Naive thymus-derived CD4-positive, alpha-beta T cell (primary cell): ENCODE data around the gene LBX2. TPM values are rescaled to one million over a fixed set of nuclear protein-coding genes. Genes with fewer than 3 reads are reported as not detected.
A peak's percentile ranks its signal among the peaks of the same experiment; 100 is the strongest.

Experiments used
- ATAC-seq: fragments of 150-1000 bp; cut with Tn5 transposase; 2 replicates; pipeline ENCODE4 v1.10.0; 2021; ENCODE audit warnings: mild to moderate bottlenecking, moderate library complexity
- CTCF ChIA-PET: fragments of 350-600 bp; sonication (Branson Sonifier 250); formaldehyde crosslinking; loops from one replicate; lab custom pipeline; 2021; ENCODE audit warnings: antibody characterized with exemption; lab: Charles Lee
- POLR2A ChIA-PET: fragments of 350-600 bp; sonication (Branson Sonifier 250); formaldehyde crosslinking; loops from one replicate; lab custom pipeline; 2021; ENCODE audit warnings: antibody characterized with exemption, inconsistent platforms; lab: Charles Lee
- DNase-seq, 9 donors: peaks; one replicate each; pipeline versions ENCODE4 v3.0.0 to v3.0.0-alpha.2; 2020 to 2022; ENCODE audit warnings: mixed read lengths in 1 of 9
- H3K27ac ChIP-seq: one replicate; pipeline ENCODE4 v1.7.0; 2013; ENCODE audit warnings: mild to moderate bottlenecking, low read depth, low read length, moderate library complexity
- H3K27me3 ChIP-seq, 2 donors: one replicate each; pipeline ENCODE4 v1.7.0; 2013; ENCODE audit warnings: low read length in 2 of 2, mild to moderate bottlenecking in 2 of 2, moderate library complexity in 2 of 2; ENCODE audit not compliant: control insufficient read depth in 2 of 2, insufficient read depth in 2 of 2
- H3K36me3 ChIP-seq, 3 experiments: 1 replicate in 2 of 3; 2 replicates in 1 of 3; pipeline ENCODE4 v1.7.0; 2013; ENCODE audit warnings: low read length in 3 of 3, mild to moderate bottlenecking in 3 of 3, moderate library complexity in 1 of 3; ENCODE audit not compliant: insufficient read depth in 3 of 3, control insufficient read depth in 2 of 3
- H3K4me1 ChIP-seq, 2 donors: one replicate each; pipeline ENCODE4 v1.7.0; 2013; ENCODE audit warnings: low read length in 2 of 2, mild to moderate bottlenecking in 2 of 2, moderate library complexity in 1 of 2; ENCODE audit not compliant: control insufficient read depth in 2 of 2, insufficient read depth in 2 of 2
- H3K4me3 ChIP-seq: 2 replicates; pipeline ENCODE4 v1.7.0; 2013; ENCODE audit warnings: mild to moderate bottlenecking, low read length
- H3K9me3 ChIP-seq, 3 experiments: 1 replicate in 2 of 3; 2 replicates in 1 of 3; pipeline ENCODE4 v1.7.0; 2013; ENCODE audit warnings: low read length in 3 of 3; ENCODE audit not compliant: control insufficient read depth in 2 of 3
- H3K27ac Mint-ChIP-seq, 9 donors: one replicate each; pipeline ENCODE4 v1.8.0; 2020 to 2022; ENCODE audit warnings: mixed read lengths in 9 of 9, mild to moderate bottlenecking in 8 of 9, moderate library complexity in 5 of 9, inconsistent platforms in 2 of 9
- H3K27me3 Mint-ChIP-seq, 5 donors: one replicate each; pipeline ENCODE4 v1.8.0; 2021 to 2022; ENCODE audit warnings: mixed read lengths in 5 of 5, mild to moderate bottlenecking in 1 of 5
- H3K36me3 Mint-ChIP-seq, 5 donors: one replicate each; pipeline ENCODE4 v1.8.0; 2020 to 2022; ENCODE audit warnings: mixed read lengths in 5 of 5, mild to moderate bottlenecking in 3 of 5, inconsistent platforms in 1 of 5
- H3K4me1 Mint-ChIP-seq, 7 donors: one replicate each; pipeline ENCODE4 v1.8.0; 2020 to 2022; ENCODE audit warnings: mixed read lengths in 7 of 7, mild to moderate bottlenecking in 3 of 7, inconsistent platforms in 1 of 7
- H3K4me3 Mint-ChIP-seq, 10 donors: one replicate each; pipeline ENCODE4 v1.8.0; 2020 to 2022; ENCODE audit warnings: mild to moderate bottlenecking in 10 of 10, mixed read lengths in 10 of 10, moderate library complexity in 6 of 10, inconsistent platforms in 2 of 10
- H3K9me3 Mint-ChIP-seq, 11 donors: one replicate each; pipeline ENCODE4 v1.8.0; 2020 to 2022; ENCODE audit warnings: mixed read lengths in 11 of 11, mild to moderate bottlenecking in 4 of 11, inconsistent platforms in 1 of 11, moderate library complexity in 1 of 11
- intact Hi-C, 2 donors: fragments of 100-400 bp; cut with micrococcal nuclease; formaldehyde crosslinking; loops; one replicate each; pipeline ENCODE4 v1.15.1; 2023
- polyA plus RNA-seq, 2 donors: library from polyadenylated mRNA; unstranded; fragments of 300-500 nt; fragmentation: Illumina TruSeq; gene quantifications; one replicate each; pipeline ENCODE4 v1.2.3, GENCODE V29; 2021
- total RNA-seq, 6 experiments: library from RNA in 5 of 6; stranded (reverse) in 5 of 6; gene quantifications; 1 replicate in 5 of 6; 2 replicates in 1 of 6; pipeline ENCODE4 v1.2.3 and lab custom pipeline; 2021 to 2026

The LBX2 gene
- total and polyA plus RNA-seq, 7 experiments from 2014 or later = 0.44 to 0.65 TPM; not detected in 5

DNA sequence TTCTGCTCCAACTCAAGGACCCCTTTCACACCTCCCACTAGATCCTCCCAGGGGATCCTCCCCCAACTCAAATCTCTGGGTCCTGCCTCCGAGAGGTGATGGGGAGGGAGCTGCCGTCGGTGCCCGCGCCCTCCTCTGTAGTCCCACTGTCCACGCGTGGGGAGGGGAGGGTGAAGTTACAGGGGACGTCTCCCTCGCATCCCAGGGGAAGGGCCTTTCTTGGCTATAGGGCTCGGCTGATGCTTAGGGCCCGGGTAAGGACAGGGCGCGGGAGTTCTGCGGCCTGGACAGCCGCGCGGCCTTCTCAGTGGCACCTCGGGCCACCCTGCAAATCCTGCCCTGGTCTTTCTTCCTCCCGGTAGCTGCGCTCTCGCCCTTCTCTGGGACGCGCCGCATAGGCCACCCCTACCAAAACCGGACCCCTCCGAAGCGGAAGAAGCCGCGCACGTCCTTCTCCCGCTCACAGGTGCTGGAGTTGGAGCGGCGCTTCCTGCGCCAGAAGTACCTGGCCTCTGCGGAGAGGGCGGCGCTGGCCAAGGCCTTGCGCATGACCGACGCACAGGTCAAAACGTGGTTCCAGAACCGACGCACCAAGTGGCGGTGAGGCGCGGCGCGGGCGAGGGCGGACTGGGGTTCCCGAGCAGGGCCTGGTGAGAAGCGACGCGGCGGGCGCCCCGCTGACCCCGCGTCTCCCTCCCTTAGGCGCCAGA is 16.0 kb upstream of the LBX2 start:
- POLR2A ChIA-PET = interaction anchor here (1.7 to 1.8 kb wide), 2 partner anchors 11 to 14 kb away, joined by 8 read pairs; partner anchors contain the start of genes AUP1, DQX1 and HTRA2
- Mint-ChIP-seq H3K4me3 (peak overlapping the region; percentile 66 to 87 (median 76)), H3K4me1 (peaks cover 9 to 28% (median 20%) of the 10 kb centered on the region in 7 donors), H3K27me3 (peaks cover 64 to 86% (median 73%) of the 10 kb centered on the region in 5 donors), H3K36me3 (peaks cover 0 to 13% (median 4%) of the 10 kb centered on the region in 5 donors), H3K9me3 (peaks cover 0 to 6% (median 0%) of the 10 kb centered on the region in 11 donors), H3K27ac (peak overlapping the region in 1 of 9 donors; percentile 65)
- intact Hi-C loops = loop anchor here in 1 of 2 donors (2.0 kb wide), 1 partner anchor 17 kb away; the partner anchor contains the start of gene LBX2
- Histone ChIP-seq H3K4me3 (peak overlapping the region; percentile 28), H3K4me1 (peaks cover 10 to 32% of the 10 kb centered on the region in 2 donors), H3K27ac (no peak overlapping the region), H3K36me3 (no peaks in the 10 kb centered on the region), H3K27me3 (peaks cover 12 to 42% of the 10 kb centered on the region in 2 donors), H3K9me3 (no peaks in the 10 kb centered on the region)
- no peak for ATAC-seq
- peak in 1 of 9 donors; percentile 30 for DNase-seq
- CTCF ChIA-PET = no interaction called here

DNA sequence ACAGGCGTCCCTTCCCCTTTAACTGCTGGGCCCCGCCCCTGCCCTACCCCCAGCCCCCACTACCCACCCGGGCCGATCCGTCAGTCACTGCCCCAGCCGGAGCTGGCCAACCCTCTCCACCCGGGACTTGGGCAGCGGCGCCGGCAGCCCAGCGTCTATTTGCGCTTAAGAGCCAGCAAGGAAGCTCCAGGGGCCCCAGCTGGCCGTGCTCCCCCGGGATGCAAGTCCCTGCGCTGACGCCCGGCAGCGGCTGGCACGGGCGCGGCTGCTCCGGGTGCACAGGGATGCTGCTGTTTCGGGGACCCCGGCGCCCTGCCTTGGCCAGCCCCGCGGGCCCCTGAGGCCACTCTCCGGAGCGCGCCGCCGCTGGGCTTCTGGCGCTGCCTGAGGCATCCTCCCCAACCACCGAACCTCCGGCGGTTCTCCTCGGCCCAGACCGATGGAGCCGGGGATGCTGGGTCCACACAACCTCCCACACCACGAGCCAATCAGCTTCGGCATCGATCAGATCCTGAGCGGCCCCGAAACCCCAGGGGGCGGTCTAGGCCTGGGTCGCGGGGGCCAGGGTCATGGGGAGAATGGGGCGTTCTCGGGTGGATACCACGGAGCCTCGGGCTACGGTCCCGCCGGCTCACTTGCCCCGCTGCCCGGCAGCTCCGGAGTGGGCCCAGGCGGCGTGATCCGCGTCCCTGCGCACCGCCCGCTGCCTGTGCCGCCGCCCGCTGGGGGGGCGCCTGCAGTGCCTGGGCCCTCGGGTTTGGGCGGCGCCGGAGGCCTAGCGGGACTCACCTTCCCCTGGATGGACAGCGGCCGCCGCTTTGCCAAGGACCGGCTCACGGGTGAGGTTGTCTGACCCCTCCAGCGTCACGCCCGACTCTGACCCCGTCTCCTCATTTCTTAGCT is 15.2 kb upstream of the LBX2 start, which contains the start of gene TLX2:
Gene TLX2, plus strand, starts transcription at position 83 of the 903 bp plus-strand sequence. Its CDS starts 357 bp downstream, at position 440.
- peaks cover 12 to 42% of the 10 kb centered on the region in 2 donors for H3K27me3 ChIP-seq
- peaks cover 56 to 83% (median 68%) of the 10 kb centered on the region in 5 donors for H3K27me3 Mint-ChIP-seq
- H3K36me3 ChIP-seq = no peaks in the 10 kb centered on the region
- peak within 1 kb of the TSS in 1 of 9 donors; percentile 65 for H3K27ac Mint-ChIP-seq
- POLR2A ChIA-PET = interaction anchor here (0.7 to 2.0 kb wide), 4 partner anchors 12 to 316 kb away, joined by 4 to 8 read pairs (median 7); partner anchors contain the start of genes AUP1, DQX1, HTRA2 and MTHFD2
- intact Hi-C loops = loop anchor here in 1 of 2 donors (2.0 kb wide), 1 partner anchor 16 kb away; the partner anchor contains the start of gene LBX2
- peak within 1 kb of the TSS; percentile 28 for H3K4me3 ChIP-seq
- H3K36me3 Mint-ChIP-seq = peaks cover 0 to 11% (median 0%) of the 10 kb centered on the region in 5 donors
- H3K9me3 ChIP-seq = no peaks in the 10 kb centered on the region
- ATAC-seq = no peak
- CTCF ChIA-PET = no interaction called here
- H3K4me3 Mint-ChIP-seq = peak within 1 kb of the TSS; percentile 66 to 87 (median 76)
- peak in 1 of 9 donors; percentile 37 for DNase-seq
- H3K4me1 Mint-ChIP-seq = peaks cover 9 to 33% (median 20%) of the 10 kb centered on the region in 7 donors
- peaks cover 10 to 32% of the 10 kb centered on the region in 2 donors for H3K4me1 ChIP-seq
- no peak within 1 kb of the TSS for H3K27ac ChIP-seq
- H3K9me3 Mint-ChIP-seq = peaks cover 0 to 6% (median 0%) of the 10 kb centered on the region in 11 donors

GRCh38 chr2:74513605-74514367 is 14.4 kb upstream of the LBX2 start:
- Mint-ChIP-seq H3K36me3 (peaks cover 0 to 11% (median 0%) of the 10 kb centered on the region in 5 donors), H3K27me3 (peaks cover 47 to 76% (median 62%) of the 10 kb centered on the region in 5 donors), H3K27ac (peak overlapping the region in 1 of 9 donors; percentile 5), H3K4me3 (peak overlapping the region in 7 of 10 donors; percentile 33 to 85 (median 49)), H3K9me3 (peaks cover 0 to 6% (median 0%) of the 10 kb centered on the region in 11 donors), H3K4me1 (peaks cover 9 to 36% (median 22%) of the 10 kb centered on the region in 7 donors)
- H3K4me1 ChIP-seq = peaks cover 10 to 32% of the 10 kb centered on the region in 2 donors
- DNase-seq (peak in 2 of 9 donors; percentile 34 to 38), ATAC-seq (peak; percentile 19)
- CTCF ChIA-PET = no interaction called here
- intact Hi-C loops = loop anchor here in 1 of 2 donors (2.0 kb wide), 1 partner anchor 15 kb away; the partner anchor contains the start of gene LBX2
- peaks cover 12 to 34% of the 10 kb centered on the region in 2 donors for H3K27me3 ChIP-seq
- no peaks in the 10 kb centered on the region for H3K9me3 ChIP-seq
- POLR2A ChIA-PET = interaction anchor here (1.3 to 2.0 kb wide), 5 partner anchors 9 to 56 kb away, joined by 3 to 8 read pairs (median 6); partner anchors contain the start of genes AUP1, DQX1, HTRA2 and WBP1
- H3K27ac ChIP-seq = no peak overlapping the region
- H3K4me3 ChIP-seq = no peak overlapping the region
- H3K36me3 ChIP-seq = no peaks in the 10 kb centered on the region

DNA sequence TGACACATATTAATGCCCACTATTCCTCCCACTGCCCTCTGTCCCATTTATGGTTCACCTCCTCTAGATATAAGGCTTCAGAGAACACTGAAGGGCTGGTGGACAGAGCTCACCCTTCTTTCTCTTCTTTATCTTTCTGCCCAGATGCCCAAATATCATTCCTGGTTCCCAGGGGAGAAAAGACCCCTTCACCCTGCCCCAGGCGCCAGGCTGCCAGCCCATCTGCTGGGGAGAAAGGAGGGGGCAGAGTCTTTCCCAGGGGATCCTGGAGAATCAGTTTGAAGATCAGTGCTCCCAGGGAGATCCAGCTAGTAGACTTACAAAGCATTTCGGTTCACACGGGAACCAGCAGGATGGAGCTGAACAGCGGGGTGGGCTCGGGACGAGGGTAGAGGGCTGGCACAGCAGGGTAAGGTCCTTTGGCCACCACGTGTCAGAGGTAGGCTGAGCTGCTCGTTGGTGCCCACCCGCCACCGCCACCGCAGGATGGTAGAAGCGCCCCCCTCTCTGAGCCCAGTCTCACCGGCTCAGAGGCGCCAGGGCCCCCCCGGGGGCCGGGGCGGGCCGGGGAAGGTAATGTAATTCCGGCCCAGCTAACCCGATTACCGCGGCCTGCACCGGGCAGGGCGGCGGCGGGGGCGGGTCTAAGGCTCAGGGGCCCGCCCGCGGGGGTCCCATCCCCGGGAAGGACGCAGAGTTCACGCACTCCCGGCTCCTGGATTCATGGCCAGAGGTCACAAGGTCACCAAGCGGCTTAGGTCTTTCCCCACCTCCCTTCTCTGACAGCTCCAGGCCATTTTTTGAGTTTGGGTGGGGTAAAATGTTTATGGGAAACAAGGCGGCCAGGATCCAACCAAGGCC is 13.6 kb upstream of the LBX2 start:
- H3K27ac Mint-ChIP-seq = peak overlapping the region in 3 of 9 donors; percentile 14 to 58 (median 27)
- peaks cover 17 to 44% (median 30%) of the 10 kb centered on the region in 7 donors for H3K4me1 Mint-ChIP-seq
- intact Hi-C loops = no loop called here
- H3K36me3 Mint-ChIP-seq = peaks cover 0 to 11% (median 0%) of the 10 kb centered on the region in 5 donors
- Histone ChIP-seq H3K27me3 (peaks cover 12 to 33% of the 10 kb centered on the region in 2 donors), H3K4me3 (no peak overlapping the region), H3K9me3 (no peaks in the 10 kb centered on the region), H3K36me3 (no peaks in the 10 kb centered on the region), H3K27ac (no peak overlapping the region), H3K4me1 (peaks cover 14 to 32% of the 10 kb centered on the region in 2 donors)
- no peak for DNase-seq
- ChIA-PET POLR2A (interaction anchor here (1.3 to 2.0 kb wide), 3 partner anchors 10 to 55 kb away, joined by 3 to 6 read pairs (median 5); partner anchors contain the start of genes AUP1, HTRA2 and WBP1), CTCF (interaction anchor here (1.1 kb wide), 1 partner anchor 30 kb away, joined by 3 read pairs; the partner anchor contains the start of genes CCDC142 and TTC31)
- ATAC-seq = no peak
- H3K27me3 Mint-ChIP-seq = peaks cover 40 to 74% (median 54%) of the 10 kb centered on the region in 5 donors
- peak overlapping the region in 6 of 10 donors; percentile 20 to 55 (median 40) for H3K4me3 Mint-ChIP-seq
- peaks cover 0 to 6% (median 0%) of the 10 kb centered on the region in 11 donors for H3K9me3 Mint-ChIP-seq
